ENCODE results near the gene QKI.

DNA sequence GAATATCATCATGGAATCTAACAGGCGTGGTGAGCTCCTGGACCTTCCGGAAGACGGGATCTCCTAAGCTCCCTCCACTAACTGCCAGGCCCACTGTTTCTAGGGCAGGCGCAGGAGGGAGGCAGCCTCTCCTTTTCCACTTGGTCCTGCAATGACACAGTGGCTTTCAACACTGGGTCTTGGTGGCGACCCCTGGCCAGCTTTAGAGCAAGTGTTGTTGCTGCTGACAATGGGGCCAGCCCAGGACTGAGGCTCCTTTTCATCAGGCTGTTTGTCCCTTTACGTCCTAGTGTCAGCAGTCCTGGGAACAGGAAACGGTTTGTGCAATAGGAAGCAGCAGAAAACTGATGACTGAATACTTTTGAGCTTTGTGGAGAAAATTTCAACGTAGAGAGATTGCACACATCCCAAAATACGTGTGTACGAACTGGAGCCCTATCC, 9.7 kb upstream of the QKI start:
- TF ChIP-seq CTCF (IDR thresholded peaks at IDR 0.05; ENCODE audit: borderline replicate concordance, extremely low read depth, low read length, poor library complexity, severe bottlenecking) (no peak), EZH2 (IDR thresholded peaks at IDR 0.05; ENCODE audit: borderline replicate concordance, low read depth, low read length, severe bottlenecking) (no peak)

Data from DND-41 (cell line).